HG03565 (cell line): ENCODE results near the gene LTBP2.

Experiments used
- ATAC-seq: cut with Tn5 transposase; IDR thresholded peaks from one replicate; pipeline ENCODE4 v1.9.1; 2021; ENCODE audit warnings: mild to moderate bottlenecking, moderate library complexity; ENCODE audit not compliant: unreplicated experiment

LTBP2 gene

GRCh38 chr14:74531467-74531866, 80.6 kb downstream of the LTBP2 start:
- ATAC-seq: no peak

- ATAC-seq: no peak
Measured at GRCh38 chr14:74531006-74531405, 81.0 kb downstream of the LTBP2 start.

GRCh38 chr14:74528886-74529285, 83.2 kb downstream of the LTBP2 start:
- no peak for ATAC-seq

- ATAC-seq: no peak
Measured at GRCh38 chr14:74528406-74528805, 83.6 kb downstream of the LTBP2 start.

- ATAC-seq: no peak
Measured at GRCh38 chr14:74527736-74528280, 84.2 kb downstream of the LTBP2 start.

GRCh38 chr14:74526854-74527585, 85.0 kb downstream of the LTBP2 start:
- no peak for ATAC-seq

- no peak for ATAC-seq
Measured at GRCh38 chr14:74525361-74525851, 86.6 kb downstream of the LTBP2 start.

GRCh38 chr14:74524812-74525135, 87.3 kb downstream of the LTBP2 start:
- no peak for ATAC-seq

- no peak for ATAC-seq
Measured at GRCh38 chr14:74524076-74524811, 87.8 kb downstream of the LTBP2 start.

GRCh38 chr14:74522740-74523139, 89.3 kb downstream of the LTBP2 start:
- no peak for ATAC-seq

GRCh38 chr14:74521756-74522155, 90.3 kb downstream of the LTBP2 start:
- no peak for ATAC-seq

GRCh38 chr14:74519316-74520074, 92.5 kb downstream of the LTBP2 start:
- no peak for ATAC-seq

- ATAC-seq: no peak
Measured at GRCh38 chr14:74518221-74518620, 93.8 kb downstream of the LTBP2 start.

GRCh38 chr14:74517731-74518130, 94.3 kb downstream of the LTBP2 start:
- no peak for ATAC-seq

- ATAC-seq: no peak
Measured at GRCh38 chr14:74516451-74517160, 95.4 kb downstream of the LTBP2 start.

GRCh38 chr14:74515891-74516412, 96.1 kb downstream of the LTBP2 start:
- no peak for ATAC-seq

GRCh38 chr14:74514471-74514941, 97.5 kb downstream of the LTBP2 start:
- ATAC-seq: no peak

GRCh38 chr14:74511966-74512830, 99.8 kb downstream of the LTBP2 start:
- ATAC-seq: no peak

- no peak for ATAC-seq
Measured at GRCh38 chr14:74510959-74511409, 101.1 kb downstream of the LTBP2 start.
